K562 (cell line): ENCODE measurements around the gene PITPNB. TPM values are rescaled to one million over a fixed set of nuclear protein-coding genes. Genes with fewer than 3 reads are reported as not detected.
A peak's percentile ranks its signal among the peaks of the same experiment; 100 is the strongest.

Experiments
- ATAC-seq: fragments of 200-7000 bp; cut with Tn5 transposase; 3 replicates; pipeline ENCODE4 v1.9.1; 2020; ENCODE audit warnings: moderate library complexity
- BruUV-seq: library from RNA; stranded (reverse); fragments of 400-500 nt; replicated peaks from 2 replicates; lab custom pipeline; 2021; lab: Mats Ljungman, UMichigan
- CTCF ChIA-PET: fragments of 300-600 bp; formaldehyde crosslinking; extraction: SDS; loops from one replicate; lab custom pipeline; 2021; ENCODE audit warnings: low intra/inter-chr PET ratio; lab: Yijun Ruan, JAX
- POLR2A ChIA-PET: fragments of 300-600, 350-650 bp; sonication (Branson Sonifier 250); formaldehyde crosslinking; extraction: SDS; loops from one replicate; lab custom pipeline; 2021; ENCODE audit warnings: antibody characterized with exemption, inconsistent platforms; lab: Yijun Ruan, JAX
- DNase-seq, 4 experiments: peaks; one replicate each; pipeline versions ENCODE4 v3.0.0 to v3.0.0-alpha.2; 2011 to 2018; ENCODE audit warnings: low spot score in 3 of 4, mixed read lengths in 3 of 4; ENCODE audit errors: extremely low read depth in 1 of 4
- FAIRE-seq: peaks from 2 replicates; lab custom pipeline; 2011; peaks lifted over from hg19 to GRCh38; lab: Jason Lieb, UNC
- H2AFZ ChIP-seq: 2 replicates; pipeline ENCODE4 v1.6.0; 2011; ENCODE audit warnings: low read depth, low read length, control low read depth, inconsistent platforms
- H3K27ac ChIP-seq: fragments of 200-600 bp; 3 replicates; pipeline ENCODE4 v1.8.0; 2011; ENCODE audit warnings: low read depth, mild to moderate bottlenecking, control low read depth, inconsistent platforms, low read length, moderate library complexity, mixed read lengths; ENCODE audit errors: extremely low read depth
- H3K27me3 ChIP-seq, 2 experiments: fragments of 300-600 bp in 1 of 2; 2 replicates in 1 of 2; 3 replicates in 1 of 2; pipeline versions ENCODE4 v1.6.0 to v1.8.0; 2011; ENCODE audit warnings: inconsistent platforms in 2 of 2, low read length in 2 of 2, mild to moderate bottlenecking in 1 of 2, mixed read lengths in 1 of 2, moderate library complexity in 1 of 2; ENCODE audit not compliant: control insufficient read depth in 2 of 2, insufficient read depth in 2 of 2
- H3K36me3 ChIP-seq: fragments of 300-600 bp; 3 replicates; pipeline ENCODE4 v1.8.0; 2011; ENCODE audit warnings: mild to moderate bottlenecking, low read length, inconsistent platforms; ENCODE audit not compliant: control insufficient read depth, insufficient read depth
- H3K4me1 ChIP-seq, 2 experiments: fragments of 200-600 bp in 1 of 2; replicated peaks in 1 of 2; 2 replicates in 1 of 2; 3 replicates in 1 of 2; pipeline versions ENCODE4 v1.5.1 to v1.8.0; 2011; ENCODE audit warnings: inconsistent platforms in 2 of 2, low read length in 2 of 2, mild to moderate bottlenecking in 1 of 2, mixed read lengths in 1 of 2, moderate library complexity in 1 of 2; ENCODE audit not compliant: control insufficient read depth in 2 of 2, insufficient read depth in 2 of 2
- H3K4me2 ChIP-seq: 2 replicates; pipeline ENCODE4 v1.6.1; 2011; ENCODE audit warnings: low read length, control low read depth, inconsistent platforms, mixed read lengths; ENCODE audit not compliant: insufficient read depth
- H3K4me3 ChIP-seq: fragments of 200-600 bp; sonication (generic), shearing (Covaris generic); 2 replicates; pipeline ENCODE4 v1.5.1; 2016; ENCODE audit warnings: control low read depth, inconsistent platforms
- H3K79me2 ChIP-seq: fragments of 200-600 bp; 3 replicates; pipeline ENCODE4 v1.8.0; 2011; ENCODE audit warnings: low read length, inconsistent platforms; ENCODE audit not compliant: control insufficient read depth, insufficient read depth
- H3K9ac ChIP-seq, 2 experiments: 2 replicates each; pipeline versions ENCODE4 v1.6.0 to v1.6.1; 2011; ENCODE audit warnings: low read depth in 2 of 2, low read length in 2 of 2, control low read depth in 1 of 2, inconsistent platforms in 1 of 2, mild to moderate bottlenecking in 1 of 2, mixed read lengths in 1 of 2; ENCODE audit not compliant: insufficient read depth in 1 of 2
- H3K9me1 ChIP-seq: one replicate; pipeline ENCODE4 v1.6.0; 2011; ENCODE audit warnings: inconsistent platforms, mild to moderate bottlenecking, low read length, moderate library complexity; ENCODE audit not compliant: control insufficient read depth, insufficient read depth
- H3K9me3 ChIP-seq: replicated peaks from 2 replicates; pipeline ENCODE4 v1.5.1; 2011; ENCODE audit warnings: low read depth, low read length, inconsistent platforms; ENCODE audit not compliant: control insufficient read depth, insufficient read depth
- H4K20me1 ChIP-seq: replicated peaks from 2 replicates; pipeline ENCODE4 v1.6.1; 2011; ENCODE audit warnings: low read length, inconsistent platforms, mixed read lengths; ENCODE audit not compliant: control insufficient read depth, insufficient read depth
- CTCF ChIP-seq, 3 experiments: IDR thresholded peaks in 2 of 3; conservative IDR thresholded peaks in 1 of 3; 2 replicates each; pipeline ENCODE4 v1.5.1; 2011 to 2012; ENCODE audit warnings: low read length in 3 of 3, mild to moderate bottlenecking in 3 of 3, control low read depth in 2 of 3, improper control_type of control experiment in 1 of 3, inconsistent platforms in 1 of 3, low read depth in 1 of 3, mixed read lengths in 1 of 3, moderate library complexity in 1 of 3; ENCODE audit not compliant: insufficient read depth in 2 of 3
- DEAF1 ChIP-seq: fragments of 450-650 bp; formaldehyde crosslinking; IDR thresholded peaks from 2 replicates; pipeline ENCODE4 v1.4.0; 2020; ENCODE audit warnings: mild to moderate bottlenecking, moderate library complexity
- GMEB1 ChIP-seq: fragments of 250-450 bp; sonication (Bioruptor Pico); IDR thresholded peaks from 2 replicates; pipeline ENCODE4 v1.4.0; 2020; ENCODE audit warnings: mild to moderate bottlenecking
- RAD21 ChIP-seq, 2 experiments: fragments of 250-450 bp in 1 of 2; fragments of 450-650 bp in 1 of 2; sonication (Bioruptor Pico) in 1 of 2; formaldehyde crosslinking in 1 of 2; IDR thresholded peaks in 1 of 2; conservative IDR thresholded peaks in 1 of 2; 2 replicates each; pipeline versions ENCODE4 v1.4.0 to v1.8.0; 2020 to 2022; ENCODE audit warnings: mild to moderate bottlenecking in 2 of 2, moderate library complexity in 1 of 2
- REST ChIP-seq, 2 experiments: fragments of 450-650 bp; formaldehyde crosslinking in 1 of 2; IDR thresholded peaks; 2 replicates each; pipeline versions ENCODE4 v1.4.0 to v1.6.1; 2014 to 2020; ENCODE audit warnings: mild to moderate bottlenecking in 2 of 2, borderline replicate concordance in 1 of 2, low read depth in 1 of 2
- WGBS: fragments of 100-300 bp; shearing (Covaris generic); methylation state at CpG from one replicate; pipeline ENCODE4 v1.1.6; 2016; ENCODE audit warnings: low coverage, mixed read lengths; ENCODE audit not compliant: insufficient coverage; ENCODE audit errors: missing lambda C conversion rate; 5-methylcytosine and 5-hydroxymethylcytosine counted together
- in situ Hi-C: fragments of 300-500 bp; cut with MboI; formaldehyde crosslinking; loops from 4 replicates; pipeline ENCODE4 v1.15.0; 2018; ENCODE audit warnings: inconsistent platforms, mixed read lengths
- intact Hi-C: fragments of 100-400 bp; cut with micrococcal nuclease; formaldehyde crosslinking; loops from 2 replicates; pipeline ENCODE4 v1.14.2; 2022
- polyA plus RNA-seq, 8 experiments: library from polyadenylated mRNA; depleted of rRNA in 4 of 8; stranded (reverse) in 5 of 8; unstranded in 3 of 8; fragments of >200 nt; fragmentation: Nextera tagmentation in 2 of 8; fragmentation: Illumina TruSeq in 1 of 8; extraction: Ambion mirVana in 2 of 8; extraction: Trizol in 1 of 8; gene quantifications; 2 replicates each; pipeline versions ENCODE4 v1.2.1 to v1.2.3, GENCODE V29; 2011 to 2014; ENCODE audit warnings: inconsistent platforms in 1 of 8, missing spikeins in 1 of 8
- total RNA-seq, 7 experiments: library from RNA; depleted of rRNA in 6 of 7; stranded (reverse); fragments of >200 nt in 6 of 7; fragmentation: Illumina TruSeq in 2 of 7; extraction: Trizol in 2 of 7; gene quantifications; 2 replicates each; pipeline versions ENCODE4 v1.2.1 to v1.2.3, GENCODE V29; 2011 to 2021; ENCODE audit warnings: low replicate concordance in 1 of 7

The PITPNB gene
- total and polyA plus RNA-seq, 9 of the 15 experiments (the other 6 are each of a cell fraction or from before 2014, with no cell fraction given): 13.1 to 52.4 (median 34.7) TPM

- Histone ChIP-seq H3K36me3 (peaks cover 43% of the 10 kb centered on the region; the same call in 2 of the 3 replicates), H3K9ac (no peak overlapping the region), H3K9me3 (no peaks in the 10 kb centered on the region), H3K4me3 (no peak overlapping the region), H2AFZ (no peak overlapping the region), H3K27ac (no peak overlapping the region), H4K20me1 (peaks cover 4% of the 10 kb centered on the region; the same call in 1 of the 2 replicates), H3K4me2 (no peak overlapping the region), H3K9me1 (no peaks in the 10 kb centered on the region), H3K27me3 (no peaks in the 10 kb centered on the region), H3K79me2 (peaks cover 32% of the 10 kb centered on the region), H3K4me1 (no peaks in the 10 kb centered on the region)
- intact Hi-C loops: loop anchor here (10.0 kb wide), 1 partner anchor 54 kb away; no protein-coding TSS in a partner anchor
- peak in 2 of 4 experiments; percentile 17 to 58 for DNase-seq
- BruUV-seq: no TSS peak
- in situ Hi-C loops: loop anchor here (25.0 kb wide), 1 partner anchor 706 kb away; no protein-coding TSS in a partner anchor
- 17% methylated on average over 5 of the region's 6 CpGs for WGBS
- peak; percentile 82 for ATAC-seq
- peak; percentile 49 for FAIRE-seq
- peak; percentile 40 to 72 (median 55); a peak in 4 of 6 replicates for TF ChIP-seq CTCF (IDR thresholded peaks at IDR 0.05 in 2 of 3, conservative IDR thresholded peaks at IDR 0.05 in 1 of 3; ENCODE audit: insufficient read depth in 2 of 3, low read depth in 1 of 3, low read length in 3 of 3)
- no peak for TF ChIP-seq GMEB1 (CRISPR knock-in tag)
- peak; percentile 44; the same call in 1 of the 2 replicates for TF ChIP-seq REST (IDR thresholded peaks at IDR 0.05; ENCODE audit: borderline replicate concordance)
- TF ChIP-seq REST (CRISPR knock-in tag; IDR thresholded peaks at IDR 0.05; ENCODE audit: low read depth): no peak
- TF ChIP-seq DEAF1 (CRISPR knock-in tag): peak; percentile 30; the same call in 1 of the 2 replicates
- TF ChIP-seq RAD21 (CRISPR knock-in tag; conservative IDR thresholded peaks at IDR 0.05 in 1 of 2, IDR thresholded peaks at IDR 0.05 in 1 of 2): peak; percentile 65 to 74
- POLR2A ChIA-PET: no interaction called here
- CTCF ChIA-PET: interaction anchor here (1.0 to 3.3 kb wide), 5 partner anchors 110 to 129 kb away, joined by 3 to 20 read pairs (median 3); no protein-coding TSS in a partner anchor
These were observed 38.2 kb downstream of the PITPNB start for GRCh38 chr22:27880778-27881394.
